Measurements from ENCODE around the gene MLKL. TPM values are rescaled to one million over a fixed set of nuclear protein-coding genes. Genes with fewer than 3 reads are reported as not detected.

The MLKL gene
- total and polyA plus RNA-seq, 2 donors (not counting 3 experiments of a cell fraction or from before 2014, with no cell fraction given): 8.1 to 26.5 TPM

DNA sequence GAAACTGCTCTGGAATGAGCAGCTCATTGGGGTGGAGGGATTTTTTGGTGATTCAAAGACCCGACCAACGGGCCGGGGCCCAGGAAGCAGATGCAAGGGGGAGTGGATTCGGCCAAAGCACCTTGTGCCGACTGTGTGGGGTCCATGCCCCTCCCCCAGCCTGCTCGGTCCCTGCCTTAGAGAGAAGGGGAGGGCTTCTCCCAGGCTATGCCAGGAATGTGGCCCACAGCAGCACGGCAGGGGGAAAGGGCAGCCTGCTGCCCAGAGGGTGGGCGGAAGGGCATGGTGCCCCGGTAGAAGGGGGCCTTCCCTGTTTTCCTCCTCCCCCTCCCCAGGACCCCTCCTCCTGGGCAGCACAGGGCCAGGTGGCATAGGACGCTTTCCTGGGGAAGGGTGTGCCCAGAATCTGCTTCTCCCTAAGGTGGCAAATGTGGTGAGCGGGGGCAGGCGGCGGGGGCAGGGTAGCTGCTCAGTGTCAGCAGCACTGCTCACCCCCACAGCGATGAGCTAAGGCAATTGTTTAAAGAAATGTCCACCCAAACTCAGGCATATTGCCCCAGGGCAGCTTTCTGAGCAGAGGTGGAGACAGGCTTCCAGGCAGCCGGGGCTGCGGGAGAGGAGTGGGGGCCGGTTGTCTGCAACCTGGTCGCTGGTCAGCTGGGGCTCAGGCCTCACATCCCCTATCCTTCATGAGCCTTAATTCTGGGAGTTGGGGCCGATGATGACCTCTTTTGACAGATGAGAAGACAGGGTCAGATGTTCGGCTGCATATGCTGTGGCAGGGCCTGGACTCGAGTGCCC is 33.9 kb upstream of the MLKL start:
- Histone ChIP-seq H3K36me3 (ENCODE audit: control insufficient read depth in 2 of 2, extremely low read depth in 1 of 2, insufficient read depth in 2 of 2, low read length in 2 of 2) (no peaks in the 10 kb centered on the region), H3K79me2 (ENCODE audit: control insufficient read depth, insufficient read depth, low read length) (no peaks in the 10 kb centered on the region), H3K9me3 (replicated peaks; ENCODE audit: control insufficient read depth, insufficient read depth, low read length) (no peaks in the 10 kb centered on the region), H3K4me2 (ENCODE audit: insufficient read depth, low read length) (no peak overlapping the region), H4K20me1 (replicated peaks; ENCODE audit: control insufficient read depth, extremely low read depth, insufficient read depth, low read length) (no peaks in the 10 kb centered on the region), H3K9me1 (replicated peaks; ENCODE audit: control insufficient read depth, extremely low read depth, insufficient read depth, low read length) (no peaks in the 10 kb centered on the region), H3K4me1 (ENCODE audit: control insufficient read depth, extremely low read depth, insufficient read depth, low read length) (no peaks in the 10 kb centered on the region), H3K4me3 (replicated peaks in 1 of 3; ENCODE audit: insufficient read depth in 1 of 3, low read depth in 1 of 3, low read length in 3 of 3) (no peak overlapping the region), H2AFZ (ENCODE audit: low read depth, low read length) (no peak overlapping the region), H3K27me3 (ENCODE audit: control insufficient read depth in 2 of 2, insufficient read depth in 2 of 2, low read length in 2 of 2) (no peaks in the 10 kb centered on the region), H3K9ac (replicated peaks; ENCODE audit: extremely low read depth, insufficient read depth, low read length) (no peak overlapping the region), H3K27ac (ENCODE audit: insufficient read depth, low read depth, low read length) (no peak overlapping the region)
- no TSS peak for BruUV-seq (replicated peaks)
- FAIRE-seq (no peak), DNase-seq (ENCODE audit: low read depth, low spot score) (no peak)
- dilution Hi-C loops (cut with MboI; ENCODE audit: extremely low pct_ligation_motif_present, low sequenced_read_pairs) (no loop called here), intact Hi-C loops (cut with micrococcal nuclease) (no loop called here)
- ChIA-PET CTCF (interaction anchor here (0.9 to 2.3 kb wide), 2 partner anchors 10 to 128 kb away, joined by 3 to 6 read pairs; no protein-coding TSS in a partner anchor), POLR2A (no interaction called here)
- TF ChIP-seq MYC (IDR thresholded peaks at IDR 0.05; ENCODE audit: low read depth, low read length) (no peak), POLR2A (IDR thresholded peaks at IDR 0.05; ENCODE audit: low read depth, low read length) (no peak), JUN (IDR thresholded peaks at IDR 0.05; ENCODE audit: borderline replicate concordance, insufficient read depth, insufficient read length, low read depth) (no peak), POLR2AphosphoS5 (IDR thresholded peaks at IDR 0.05; ENCODE audit: insufficient read depth, low read depth, low read length) (no peak), FOS (IDR thresholded peaks at IDR 0.05; ENCODE audit: borderline replicate concordance, insufficient read depth, low read length) (no peak)
- TF ChIP-seq, protein P1, sequence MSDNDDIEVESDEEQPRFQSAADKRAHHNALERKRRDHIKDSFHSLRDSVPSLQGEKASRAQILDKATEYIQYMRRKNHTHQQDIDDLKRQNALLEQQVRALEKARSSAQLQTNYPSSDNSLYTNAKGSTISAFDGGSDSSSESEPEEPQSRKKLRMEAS (IDR thresholded peaks at IDR 0.05; ENCODE audit: insufficient read depth, insufficient read length): no peak

DNA sequence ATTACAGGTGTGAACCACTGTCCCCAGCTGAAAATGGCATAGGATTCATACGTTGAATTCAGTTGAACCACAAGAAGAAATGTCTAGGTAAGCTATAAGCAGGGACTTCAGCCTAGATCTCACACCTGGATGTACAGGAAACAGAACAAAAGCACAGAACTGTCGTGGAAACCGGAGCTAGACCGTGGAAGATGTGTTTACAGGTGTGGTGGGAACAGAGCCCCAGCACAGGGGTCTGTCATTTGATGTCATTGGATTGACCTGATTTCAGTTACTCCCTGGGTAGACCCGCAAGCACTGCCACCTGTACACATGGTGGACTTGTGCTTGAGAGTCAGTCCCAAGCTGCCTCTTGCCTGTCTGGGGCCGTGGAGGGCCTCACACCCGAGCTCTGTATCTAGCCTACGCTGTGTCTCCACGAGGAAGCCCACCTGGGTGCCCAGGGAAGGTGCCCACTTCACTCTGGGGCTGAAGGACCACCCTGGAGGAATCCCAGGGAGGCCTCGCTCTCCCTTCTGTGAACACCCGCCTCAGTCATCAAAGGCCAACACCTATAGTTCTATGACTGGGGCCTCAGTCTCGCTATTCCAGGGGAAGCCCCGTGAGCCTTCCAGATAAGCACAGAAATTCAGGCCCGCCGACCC is 32.2 kb upstream of the MLKL start:
- POLR2A ChIA-PET: no interaction called here
- intact Hi-C loops (cut with micrococcal nuclease): no loop called here
- H3K79me2 ChIP-seq (ENCODE audit: control insufficient read depth, insufficient read depth, low read length): no peaks in the 10 kb centered on the region
- CTCF ChIA-PET: interaction anchor here (1.2 to 2.3 kb wide), 2 partner anchors 20 to 130 kb away, joined by 3 to 6 read pairs; no protein-coding TSS in a partner anchor
- no peak overlapping the region for H2AFZ ChIP-seq (ENCODE audit: low read depth, low read length)
- H4K20me1 ChIP-seq (replicated peaks; ENCODE audit: control insufficient read depth, extremely low read depth, insufficient read depth, low read length): no peaks in the 10 kb centered on the region
- H3K9ac ChIP-seq (replicated peaks; ENCODE audit: extremely low read depth, insufficient read depth, low read length): no peak overlapping the region
- BruUV-seq (replicated peaks): no TSS peak
- TF ChIP-seq POLR2A (IDR thresholded peaks at IDR 0.05; ENCODE audit: low read depth, low read length) (no peak), JUN (IDR thresholded peaks at IDR 0.05; ENCODE audit: borderline replicate concordance, insufficient read depth, insufficient read length, low read depth) (no peak), MYC (IDR thresholded peaks at IDR 0.05; ENCODE audit: low read depth, low read length) (no peak), GATA2 (IDR thresholded peaks at IDR 0.05; ENCODE audit: insufficient read depth, insufficient read length, low read depth, low read length) (no peak), FOS (IDR thresholded peaks at IDR 0.05; ENCODE audit: borderline replicate concordance, insufficient read depth, low read length) (no peak), EZH2 (IDR thresholded peaks at IDR 0.05; ENCODE audit: borderline replicate concordance, low read depth, low read length, severe bottlenecking) (no peak), POLR2AphosphoS5 (IDR thresholded peaks at IDR 0.05; ENCODE audit: insufficient read depth, low read depth, low read length) (no peak)
- TF ChIP-seq, protein P1 (IDR thresholded peaks at IDR 0.05; ENCODE audit: insufficient read depth, insufficient read length): no peak
- TF ChIP-seq, protein P2, sequence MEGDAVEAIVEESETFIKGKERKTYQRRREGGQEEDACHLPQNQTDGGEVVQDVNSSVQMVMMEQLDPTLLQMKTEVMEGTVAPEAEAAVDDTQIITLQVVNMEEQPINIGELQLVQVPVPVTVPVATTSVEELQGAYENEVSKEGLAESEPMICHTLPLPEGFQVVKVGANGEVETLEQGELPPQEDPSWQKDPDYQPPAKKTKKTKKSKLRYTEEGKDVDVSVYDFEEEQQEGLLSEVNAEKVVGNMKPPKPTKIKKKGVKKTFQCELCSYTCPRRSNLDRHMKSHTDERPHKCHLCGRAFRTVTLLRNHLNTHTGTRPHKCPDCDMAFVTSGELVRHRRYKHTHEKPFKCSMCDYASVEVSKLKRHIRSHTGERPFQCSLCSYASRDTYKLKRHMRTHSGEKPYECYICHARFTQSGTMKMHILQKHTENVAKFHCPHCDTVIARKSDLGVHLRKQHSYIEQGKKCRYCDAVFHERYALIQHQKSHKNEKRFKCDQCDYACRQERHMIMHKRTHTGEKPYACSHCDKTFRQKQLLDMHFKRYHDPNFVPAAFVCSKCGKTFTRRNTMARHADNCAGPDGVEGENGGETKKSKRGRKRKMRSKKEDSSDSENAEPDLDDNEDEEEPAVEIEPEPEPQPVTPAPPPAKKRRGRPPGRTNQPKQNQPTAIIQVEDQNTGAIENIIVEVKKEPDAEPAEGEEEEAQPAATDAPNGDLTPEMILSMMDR (IDR thresholded peaks at IDR 0.05; ENCODE audit: extremely low read depth in 1 of 2, insufficient read depth in 1 of 2, low read depth in 1 of 2, low read length in 2 of 2): no peak
- no peaks in the 10 kb centered on the region for H3K36me3 ChIP-seq (ENCODE audit: control insufficient read depth in 2 of 2, extremely low read depth in 1 of 2, insufficient read depth in 2 of 2, low read length in 2 of 2)
- no peaks in the 10 kb centered on the region for H3K9me3 ChIP-seq (replicated peaks; ENCODE audit: control insufficient read depth, insufficient read depth, low read length)
- H3K27me3 ChIP-seq (ENCODE audit: control insufficient read depth in 2 of 2, insufficient read depth in 2 of 2, low read length in 2 of 2): no peaks in the 10 kb centered on the region
- dilution Hi-C loops (cut with MboI; ENCODE audit: extremely low pct_ligation_motif_present, low sequenced_read_pairs): no loop called here
- DNase-seq (ENCODE audit: low read depth, low spot score) (no peak), FAIRE-seq (no peak)
- H3K4me2 ChIP-seq (ENCODE audit: insufficient read depth, low read length): no peak overlapping the region
- no peaks in the 10 kb centered on the region for H3K4me1 ChIP-seq (ENCODE audit: control insufficient read depth, extremely low read depth, insufficient read depth, low read length)
- H3K27ac ChIP-seq (ENCODE audit: insufficient read depth, low read depth, low read length): no peak overlapping the region
- no peak overlapping the region for H3K4me3 ChIP-seq (replicated peaks in 1 of 3; ENCODE audit: insufficient read depth in 1 of 3, low read depth in 1 of 3, low read length in 3 of 3)
- H3K9me1 ChIP-seq (replicated peaks; ENCODE audit: control insufficient read depth, extremely low read depth, insufficient read depth, low read length): no peaks in the 10 kb centered on the region
